DOHH2 (cell line): ENCODE data around the gene CSGALNACT2.

Source experiments
- EZH2phosphoT487 ChIP-seq: fragments of 200-600 bp; sonication (generic); IDR thresholded peaks from 2 replicates; pipeline ENCODE4 v1.6.1; 2017; ENCODE audit warnings: borderline replicate concordance, mild to moderate bottlenecking, antibody characterized with exemption, low read length, moderate library complexity, mixed read lengths
- TF ChIP-seq, protein P1 (sequence below): fragments of 200-600 bp; sonication (generic); IDR thresholded peaks from one replicate; pipeline ENCODE4 v1.5.1; 2014; ENCODE audit warnings: antibody characterized with exemption, mild to moderate bottlenecking, low read depth, low read length; ENCODE audit not compliant: poor library complexity, severe bottlenecking

DNA sequence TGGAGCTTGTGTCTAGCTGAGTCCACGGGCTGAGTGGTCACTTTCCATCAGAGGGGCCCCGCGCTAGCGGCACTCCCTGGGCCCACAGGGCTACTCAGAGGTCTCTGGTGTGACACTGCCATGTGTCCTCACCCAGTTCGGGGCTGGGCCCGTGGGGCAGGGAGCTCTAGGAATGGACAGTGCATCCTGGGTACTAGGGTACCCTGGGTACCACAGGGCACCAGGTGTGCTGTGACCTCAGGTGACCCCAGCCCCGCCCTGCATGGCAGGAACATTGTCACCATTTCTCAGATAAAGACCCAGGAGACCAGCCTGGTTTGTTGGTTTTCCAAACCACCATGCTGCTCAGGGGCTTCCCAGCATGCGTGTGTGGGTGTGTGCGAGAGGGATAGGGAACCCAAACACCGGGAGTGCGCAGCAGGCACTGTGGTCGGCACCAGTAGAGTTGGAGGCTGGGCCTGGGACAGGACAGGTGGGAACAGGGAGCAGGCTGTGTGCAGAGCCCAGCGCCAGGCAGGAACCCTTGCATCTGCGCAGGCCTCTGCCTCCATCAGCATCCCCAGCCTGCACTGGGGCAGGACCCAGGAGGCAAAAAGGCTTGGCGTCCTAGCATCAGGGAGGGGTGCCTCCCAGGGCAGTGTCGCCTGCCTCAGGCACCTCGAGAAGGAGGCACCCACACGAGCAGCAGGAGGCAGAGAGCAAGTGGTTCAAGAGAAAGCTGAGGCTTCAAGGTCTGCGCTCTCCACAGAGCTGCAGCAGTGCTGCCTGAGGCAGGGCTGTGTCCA lies 19.4 kb upstream of the CSGALNACT2 start:
- TF ChIP-seq, protein P1, sequence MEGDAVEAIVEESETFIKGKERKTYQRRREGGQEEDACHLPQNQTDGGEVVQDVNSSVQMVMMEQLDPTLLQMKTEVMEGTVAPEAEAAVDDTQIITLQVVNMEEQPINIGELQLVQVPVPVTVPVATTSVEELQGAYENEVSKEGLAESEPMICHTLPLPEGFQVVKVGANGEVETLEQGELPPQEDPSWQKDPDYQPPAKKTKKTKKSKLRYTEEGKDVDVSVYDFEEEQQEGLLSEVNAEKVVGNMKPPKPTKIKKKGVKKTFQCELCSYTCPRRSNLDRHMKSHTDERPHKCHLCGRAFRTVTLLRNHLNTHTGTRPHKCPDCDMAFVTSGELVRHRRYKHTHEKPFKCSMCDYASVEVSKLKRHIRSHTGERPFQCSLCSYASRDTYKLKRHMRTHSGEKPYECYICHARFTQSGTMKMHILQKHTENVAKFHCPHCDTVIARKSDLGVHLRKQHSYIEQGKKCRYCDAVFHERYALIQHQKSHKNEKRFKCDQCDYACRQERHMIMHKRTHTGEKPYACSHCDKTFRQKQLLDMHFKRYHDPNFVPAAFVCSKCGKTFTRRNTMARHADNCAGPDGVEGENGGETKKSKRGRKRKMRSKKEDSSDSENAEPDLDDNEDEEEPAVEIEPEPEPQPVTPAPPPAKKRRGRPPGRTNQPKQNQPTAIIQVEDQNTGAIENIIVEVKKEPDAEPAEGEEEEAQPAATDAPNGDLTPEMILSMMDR: no peak
- TF ChIP-seq EZH2phosphoT487: no peak
